GM19328 (cell line): Measurements from ENCODE around the gene GSTCD.
"Not testable (repeated sequence)": the region's sequence is repeated elsewhere in the genome, so short reads cannot be mapped to it uniquely, and the experiment has no call there.

Experiments used
- ATAC-seq: cut with Tn5 transposase; IDR thresholded peaks from one replicate; pipeline ENCODE4 v1.9.1; 2021; ENCODE audit warnings: mild to moderate bottlenecking, moderate library complexity; ENCODE audit not compliant: unreplicated experiment

The GSTCD gene

DNA sequence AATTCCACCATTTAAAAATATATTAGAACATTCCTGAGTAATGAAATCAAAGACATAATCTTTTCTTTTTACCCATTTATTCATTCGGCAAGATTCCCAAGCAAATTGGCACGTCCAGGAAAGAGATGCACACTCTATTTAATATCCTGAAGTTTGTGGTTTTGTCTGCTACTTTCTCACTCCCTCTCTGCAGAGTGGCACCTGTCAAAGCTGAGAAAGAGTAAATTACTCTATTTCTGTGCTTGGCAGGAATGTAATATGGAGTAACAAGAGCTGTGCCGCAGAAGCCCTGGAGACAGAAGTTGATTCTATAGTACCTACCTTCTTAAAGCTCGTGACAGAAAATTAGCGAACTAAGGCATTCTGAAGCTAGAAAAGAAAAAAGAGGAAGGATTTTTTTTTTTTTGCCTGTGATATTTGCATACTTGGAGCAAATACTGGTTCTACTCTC, 5.5 kb downstream of the GSTCD start:
- no peak for ATAC-seq

DNA sequence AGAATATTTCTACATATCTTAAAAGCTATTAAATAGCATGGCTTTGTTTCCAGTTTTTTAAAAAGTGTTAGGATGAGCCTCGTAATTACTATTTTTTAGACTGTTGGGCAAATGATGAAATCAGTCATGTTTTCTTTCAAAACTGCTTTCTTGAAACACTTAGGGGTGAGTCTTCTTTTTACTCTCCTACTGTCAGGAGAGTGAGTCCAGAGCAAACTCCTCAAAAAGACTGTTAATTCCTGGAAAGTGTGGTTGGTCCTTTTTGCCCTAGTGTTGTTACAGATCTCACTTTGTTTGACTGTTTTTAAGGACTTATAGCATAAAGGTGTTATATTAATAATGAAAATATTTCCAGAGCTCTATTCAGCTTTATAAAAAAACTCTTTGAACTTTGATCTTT, 6.3 kb downstream of the GSTCD start:
- ATAC-seq, result no peak

DNA sequence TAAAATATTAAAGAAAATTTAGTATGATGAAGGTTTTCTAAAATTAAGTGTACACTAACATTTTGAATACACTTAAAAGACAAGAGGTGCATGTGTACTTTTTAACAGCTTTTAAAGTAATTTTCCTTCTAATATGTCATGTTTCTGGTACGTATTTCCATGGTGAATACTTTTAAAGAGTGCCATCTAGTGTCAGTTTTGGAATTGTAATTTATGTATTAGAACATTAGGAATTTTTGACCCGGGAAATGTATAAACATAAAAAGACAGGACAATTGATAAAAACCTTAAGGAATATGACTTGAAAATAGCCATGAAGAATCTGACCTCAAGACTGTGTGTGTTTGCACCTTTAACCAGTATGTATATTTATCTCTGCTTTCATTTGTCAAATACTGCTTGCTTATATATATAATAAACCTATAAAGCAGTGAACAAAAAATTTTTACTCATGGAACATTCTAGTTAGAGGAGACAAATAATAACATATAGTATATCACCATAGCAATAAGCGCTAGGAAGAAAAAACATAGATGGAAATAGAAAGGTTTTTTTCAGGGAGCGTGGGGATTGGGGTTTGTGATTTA, 7.2 kb downstream of the GSTCD start:
- no peak for ATAC-seq

DNA sequence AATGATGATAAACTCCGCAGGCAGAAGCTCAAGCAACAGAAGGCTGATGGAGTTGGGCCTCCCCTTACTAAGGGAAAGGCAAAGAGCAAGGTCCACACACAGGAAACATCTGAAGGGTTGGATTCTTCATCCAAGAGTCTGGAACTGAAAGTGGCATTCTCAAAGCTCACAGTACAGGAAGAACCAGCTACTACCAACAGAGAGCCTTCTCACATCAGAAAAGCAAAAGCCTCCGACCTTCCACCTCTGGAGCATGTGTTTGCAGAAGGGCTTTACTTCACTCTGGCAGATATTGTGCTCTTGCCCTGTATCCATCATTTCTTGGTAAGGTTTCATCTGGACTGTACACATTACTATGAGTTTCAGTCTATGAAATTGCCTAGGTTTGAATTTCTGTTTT, 10.6 kb downstream of the GSTCD start:
- ATAC-seq, result no peak

DNA sequence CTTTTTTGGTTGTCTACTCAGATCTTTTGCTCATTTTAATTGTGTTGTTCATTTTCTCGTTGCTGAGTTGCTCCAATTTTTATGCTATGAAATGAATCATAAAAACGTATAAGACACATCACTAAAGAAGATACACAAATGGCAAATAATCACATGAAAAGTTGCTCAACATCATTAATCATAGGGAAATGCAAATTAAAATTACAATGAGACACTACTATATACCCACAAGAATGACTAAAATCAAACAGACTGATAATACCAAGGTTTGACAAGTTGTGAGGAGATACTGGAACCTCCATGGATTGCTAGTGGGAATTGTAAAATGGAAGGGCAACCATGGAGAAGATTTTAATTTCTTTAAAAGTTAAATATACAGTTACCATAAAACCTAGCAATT, 17.0 kb downstream of the GSTCD start:
- no peak for ATAC-seq

DNA sequence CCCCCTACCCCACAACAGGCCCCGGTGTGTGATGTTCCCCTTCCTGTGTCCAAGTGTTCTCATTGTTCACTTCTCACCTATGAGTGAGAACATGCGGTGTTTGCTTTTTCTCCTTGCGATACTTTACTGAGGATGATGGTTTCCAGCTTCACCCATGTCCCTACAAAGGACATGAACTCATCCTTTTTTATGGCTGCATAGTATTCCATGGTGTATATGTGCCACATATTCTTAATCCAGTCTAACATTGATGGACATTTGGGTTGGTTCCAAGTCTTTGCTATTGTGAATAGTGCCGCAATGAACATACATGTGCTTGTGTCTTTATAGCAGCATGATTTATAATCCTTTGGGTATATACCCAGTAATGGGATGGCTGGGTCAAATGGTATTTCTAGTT, 21.3 kb downstream of the GSTCD start:
- ATAC-seq, result not testable (repeated sequence)

DNA sequence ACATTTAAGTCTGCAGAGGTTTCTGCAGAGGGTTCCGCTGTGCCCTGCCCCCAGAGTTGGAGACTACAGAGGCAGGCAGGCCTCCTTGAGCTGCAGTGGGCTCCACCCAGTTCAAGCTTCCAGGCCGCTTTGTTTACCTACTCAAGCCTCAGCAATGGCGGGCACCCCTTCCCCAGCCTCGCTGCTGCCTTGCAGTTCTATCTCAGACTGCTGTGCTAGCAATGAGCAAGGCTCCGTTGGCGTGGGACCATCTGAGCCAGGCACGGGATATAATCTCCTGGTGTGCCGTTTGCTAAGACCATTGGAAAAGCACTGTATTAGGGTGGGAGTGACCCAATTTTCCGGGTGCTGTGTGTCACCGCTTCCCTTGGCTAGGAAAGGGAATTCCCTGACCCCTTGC, 26.6 kb downstream of the GSTCD start:
- ATAC-seq, result not testable (repeated sequence)

DNA sequence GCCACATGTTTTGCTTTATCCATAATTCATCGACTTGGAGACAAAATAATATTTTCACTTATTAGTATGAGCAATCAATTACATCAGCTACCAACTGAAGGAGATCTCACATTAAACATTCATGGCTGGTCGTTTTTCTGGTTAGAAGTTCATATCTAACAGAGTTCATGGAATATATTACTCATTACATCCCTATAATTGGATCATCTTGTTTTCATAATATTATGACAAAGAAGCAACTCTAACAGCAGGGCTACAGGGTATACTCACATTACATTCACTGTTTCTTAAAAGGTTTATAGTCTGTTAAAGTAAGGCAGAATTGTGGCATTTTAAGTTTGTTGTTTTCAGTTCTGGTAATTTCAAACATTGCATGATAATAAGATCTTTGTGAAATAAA, 33.0 kb downstream of the GSTCD start:
- ATAC-seq, result no peak

DNA sequence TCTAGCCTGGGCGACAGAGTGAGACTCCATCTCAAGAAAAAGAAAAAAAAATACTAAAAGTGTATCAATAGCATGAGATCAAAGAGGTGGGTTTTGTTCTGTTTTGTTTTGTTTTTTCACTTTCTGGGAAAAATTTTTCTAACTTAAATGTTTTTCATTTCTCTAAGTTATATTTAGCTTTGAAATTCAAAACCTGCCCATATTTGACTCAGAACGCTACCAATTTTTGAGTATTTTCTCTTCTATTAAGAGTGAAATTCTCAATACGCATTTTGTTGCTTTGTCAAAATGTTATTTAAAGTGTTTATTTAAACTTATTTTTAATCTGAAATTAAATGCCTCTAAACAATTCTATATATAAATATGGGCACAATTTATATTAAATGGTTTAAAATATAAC, 39.6 kb downstream of the GSTCD start:
- ATAC-seq, result no peak

DNA sequence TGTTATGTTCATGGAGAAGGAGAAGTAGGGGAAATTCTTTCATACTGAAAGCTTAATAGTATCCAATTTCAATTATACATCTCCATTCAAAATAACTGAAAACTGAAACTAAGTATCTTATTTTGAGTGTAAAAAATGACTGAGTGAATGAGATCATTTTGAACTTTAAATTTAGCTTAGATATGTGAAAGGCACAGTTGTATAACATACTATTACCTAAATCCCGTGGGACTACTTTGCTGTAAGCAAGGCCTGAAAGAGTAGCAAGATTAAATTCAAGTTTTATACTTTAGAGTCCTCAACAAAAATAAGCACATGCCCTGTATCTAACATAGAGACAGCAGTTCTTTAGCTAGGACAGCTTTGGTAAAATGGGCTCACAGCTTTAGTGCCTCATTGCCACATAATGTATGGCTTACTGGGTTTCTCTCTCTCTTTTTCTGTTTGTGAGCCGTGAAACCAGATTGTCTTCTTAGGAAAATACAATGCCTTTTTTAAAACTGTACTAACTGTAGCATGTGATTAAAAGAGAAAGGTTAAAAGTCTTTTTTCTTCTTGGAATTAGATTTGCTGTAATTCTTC, 43.2 kb downstream of the GSTCD start:
- ATAC-seq, result no peak

DNA sequence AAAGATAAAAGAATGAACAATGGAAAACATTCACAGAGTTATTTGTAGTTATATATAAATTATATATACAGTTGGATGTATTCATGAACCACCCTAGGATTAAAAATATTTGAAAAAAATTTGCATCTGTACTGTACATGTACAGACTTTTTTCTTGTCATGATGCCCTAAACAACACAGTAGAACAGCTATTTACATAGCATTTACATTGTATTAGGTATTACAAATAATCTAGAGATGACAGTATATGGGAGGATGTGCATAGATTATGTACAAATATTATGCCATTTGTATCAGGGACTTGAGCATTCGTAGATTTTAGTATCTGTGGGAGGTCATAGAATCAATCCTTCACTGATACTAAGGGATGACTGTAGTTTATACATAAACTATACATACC, 44.8 kb downstream of the GSTCD start:
- ATAC-seq, result no peak

DNA sequence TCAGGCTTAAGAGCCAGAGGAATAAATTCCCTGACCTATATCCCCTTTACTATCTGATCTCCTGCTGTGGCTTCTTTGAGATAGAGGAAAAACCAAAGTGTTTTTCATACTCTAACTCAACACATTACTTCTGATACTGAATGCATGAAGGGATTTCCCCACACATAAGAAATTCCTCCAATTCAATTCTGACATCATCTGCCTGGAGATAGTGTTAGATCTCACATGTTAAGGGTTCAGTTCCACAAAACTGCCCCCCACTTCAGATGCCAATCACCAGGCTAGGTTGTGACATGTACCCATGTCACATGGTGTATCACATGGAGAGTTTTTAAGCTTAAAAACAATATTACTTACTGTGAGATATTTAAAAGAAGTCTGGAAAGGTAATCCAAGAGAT, 46.8 kb downstream of the GSTCD start:
- ATAC-seq, result no peak

DNA sequence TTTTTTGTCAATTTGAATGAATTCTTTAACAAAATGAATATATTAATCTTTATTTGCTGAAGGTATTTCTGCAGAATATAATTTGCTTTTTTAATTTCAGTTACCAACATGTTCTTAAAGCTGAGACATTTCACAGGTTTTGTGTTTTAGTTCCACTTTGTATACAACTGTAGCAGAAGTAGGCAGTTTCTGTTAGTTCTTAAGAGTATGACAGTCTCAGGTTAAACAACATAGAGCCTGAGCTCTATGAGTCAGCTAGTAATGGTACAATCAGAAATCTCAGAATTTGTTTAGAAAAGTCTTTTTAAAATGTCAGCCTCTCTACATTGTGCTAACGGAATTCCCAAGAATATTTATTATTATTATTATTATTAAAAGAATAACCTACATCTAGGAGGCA, 50.4 kb downstream of the GSTCD start:
- ATAC-seq, result no peak

DNA sequence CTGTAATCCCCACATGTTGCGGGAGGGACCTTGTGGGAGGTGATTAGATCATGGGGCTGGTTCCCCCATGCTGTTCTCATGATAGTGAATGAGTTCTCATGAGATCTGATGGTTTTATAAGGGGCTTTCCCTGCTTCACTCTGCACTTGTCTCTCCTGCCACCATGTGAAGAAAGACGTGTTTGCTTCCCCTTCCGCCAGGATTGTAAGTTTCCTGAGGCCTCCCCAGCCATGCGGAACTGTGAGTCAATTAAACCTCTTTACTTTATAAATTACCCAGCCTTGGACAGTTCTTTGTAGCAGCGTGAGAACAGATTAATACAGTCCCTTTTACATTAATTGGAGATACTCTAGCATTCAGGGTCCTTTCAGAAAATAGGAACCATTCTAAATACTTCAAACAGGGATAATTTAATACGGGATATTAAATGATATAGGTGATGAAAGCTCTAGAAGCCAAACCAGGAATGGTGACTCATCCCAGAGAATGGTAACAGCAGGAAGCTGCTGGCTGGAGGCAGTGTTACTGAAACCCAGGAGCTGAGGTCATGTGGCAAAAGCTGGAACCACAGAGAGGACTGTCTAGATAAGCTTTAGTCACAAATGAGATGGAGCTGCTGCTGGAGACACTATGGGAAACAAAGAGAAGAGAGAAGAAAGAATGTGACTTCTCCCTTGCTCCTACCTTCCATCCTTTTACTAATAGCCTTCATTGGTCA, 57.3 kb downstream of the GSTCD start:
- no peak for ATAC-seq

DNA sequence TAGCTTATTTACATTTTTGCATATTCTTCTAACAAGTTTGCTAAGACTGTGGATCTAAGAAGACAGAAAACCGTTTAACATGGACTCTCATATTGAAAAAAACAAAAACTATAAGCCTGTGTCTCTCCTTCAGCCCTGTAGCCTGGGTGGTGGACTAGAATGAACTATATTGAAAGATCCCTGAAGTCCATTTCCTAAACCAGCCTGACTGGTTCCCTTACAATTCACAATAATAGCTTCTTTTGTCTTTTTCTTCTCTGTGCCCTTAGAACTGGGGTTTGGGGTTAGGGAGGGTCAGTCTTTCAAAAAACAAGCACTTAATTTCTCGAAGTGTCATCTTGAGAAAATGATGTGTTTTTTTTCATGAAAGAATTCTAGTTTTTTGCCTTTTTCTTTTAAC, 59.0 kb downstream of the GSTCD start:
- ATAC-seq, result no peak

DNA sequence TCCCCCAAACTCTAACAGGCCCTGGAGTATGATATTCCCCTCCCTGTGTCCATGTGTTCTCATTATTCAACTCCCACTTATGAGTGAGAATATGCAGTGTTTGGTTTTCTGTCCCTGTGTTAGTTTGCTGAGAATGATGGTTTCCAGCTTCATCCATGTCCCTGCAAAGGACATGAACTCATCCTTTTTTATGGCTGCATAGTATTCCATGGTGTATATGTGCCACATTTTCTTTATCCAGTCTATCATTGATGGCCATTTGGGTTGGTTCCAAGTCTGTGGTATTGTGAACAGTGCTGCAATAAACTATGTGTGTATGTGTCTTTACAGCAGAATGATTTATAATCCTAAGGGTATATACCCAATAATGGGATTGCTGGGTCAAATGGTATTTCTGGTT, 61.9 kb downstream of the GSTCD start:
- not testable (repeated sequence) for ATAC-seq

DNA sequence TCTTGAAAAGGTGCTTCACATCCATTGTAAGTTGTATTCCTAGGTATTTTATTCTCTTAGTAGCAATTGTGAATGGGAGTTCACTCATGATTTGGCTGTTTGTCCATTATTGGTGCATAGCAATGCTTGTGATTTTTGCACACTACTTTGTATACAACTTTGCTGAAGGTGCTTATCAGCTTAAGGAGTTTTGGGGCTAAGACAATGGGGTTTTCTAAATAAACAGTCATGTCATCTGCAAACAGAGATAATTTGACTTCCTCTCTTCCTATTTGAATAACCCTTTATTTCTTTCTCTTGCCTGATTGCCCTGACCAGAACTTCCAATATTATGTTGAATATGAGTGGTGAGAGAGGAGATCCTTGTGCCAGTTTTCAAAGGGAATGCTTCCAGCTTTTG, 63.5 kb downstream of the GSTCD start:
- not testable (repeated sequence) for ATAC-seq

DNA sequence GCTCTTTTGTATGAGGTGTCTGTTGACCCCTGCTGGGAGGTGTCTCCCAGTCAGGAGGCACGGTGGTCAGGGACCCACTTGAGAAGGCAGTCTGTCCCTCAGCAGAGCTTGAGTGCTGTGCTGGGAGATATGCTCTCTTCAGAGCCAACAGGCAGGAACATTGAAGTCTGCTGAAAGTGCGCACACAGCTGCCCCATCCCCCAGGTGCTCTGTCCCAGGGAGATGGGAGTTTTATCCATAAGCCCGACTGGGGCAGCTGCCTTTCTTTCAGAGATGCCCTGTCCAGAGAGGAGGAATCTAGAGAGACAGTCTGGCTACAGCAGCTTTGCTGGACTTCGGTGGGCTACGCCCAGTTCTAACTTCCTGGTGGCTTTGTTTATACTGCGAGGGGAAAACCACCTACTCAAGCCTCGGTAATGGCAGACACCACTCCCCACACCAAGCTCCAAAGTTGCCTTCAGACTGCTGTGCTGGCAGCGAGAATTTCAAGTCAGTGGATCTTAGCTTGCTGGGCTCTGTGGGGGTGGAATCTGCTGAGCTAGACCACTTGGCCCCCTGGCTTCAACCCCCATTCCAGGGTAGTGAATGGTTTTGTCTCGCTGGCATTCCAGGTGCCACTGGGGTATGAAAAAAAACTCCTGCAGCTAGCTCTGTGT, 67.3 kb downstream of the GSTCD start:
- ATAC-seq, result not testable (repeated sequence)

DNA sequence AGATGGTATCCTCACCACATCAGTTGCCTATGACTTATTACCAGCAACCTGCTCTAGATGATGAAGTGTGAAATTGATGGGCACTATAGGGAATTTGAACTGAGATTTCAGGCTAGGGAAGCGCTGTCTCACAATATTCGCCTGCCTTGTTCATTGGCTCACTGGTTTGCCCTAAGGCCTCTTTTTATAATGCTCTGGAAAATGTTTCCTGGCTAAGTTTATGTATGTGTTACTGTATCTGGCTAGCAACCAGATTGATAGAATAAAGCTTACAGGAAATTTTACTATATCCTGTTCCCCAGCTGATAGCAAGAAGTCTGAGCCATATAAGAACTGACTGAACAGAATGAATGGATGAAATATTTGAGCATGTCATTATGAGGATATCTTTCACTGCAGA, 71.6 kb downstream of the GSTCD start:
- no peak for ATAC-seq

DNA sequence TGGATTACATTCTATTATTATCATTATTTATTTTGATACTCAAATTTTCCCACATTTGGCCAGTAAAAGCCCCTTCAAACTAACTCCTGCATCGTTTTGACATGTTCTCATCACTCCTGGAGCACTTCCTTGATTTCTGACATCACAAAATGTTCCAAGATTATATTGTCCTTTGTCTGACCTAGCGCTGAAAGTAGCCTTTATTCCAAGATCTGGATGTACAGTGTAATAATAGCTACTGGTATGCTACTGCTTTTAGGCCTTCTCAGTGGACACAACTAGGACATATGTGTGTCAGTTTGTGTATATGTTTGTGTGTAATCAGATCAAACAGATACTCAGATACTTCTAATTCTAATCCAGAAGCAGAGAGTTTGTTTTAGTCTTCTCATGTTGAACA, 76.2 kb downstream of the GSTCD start:
- ATAC-seq, result no peak

DNA sequence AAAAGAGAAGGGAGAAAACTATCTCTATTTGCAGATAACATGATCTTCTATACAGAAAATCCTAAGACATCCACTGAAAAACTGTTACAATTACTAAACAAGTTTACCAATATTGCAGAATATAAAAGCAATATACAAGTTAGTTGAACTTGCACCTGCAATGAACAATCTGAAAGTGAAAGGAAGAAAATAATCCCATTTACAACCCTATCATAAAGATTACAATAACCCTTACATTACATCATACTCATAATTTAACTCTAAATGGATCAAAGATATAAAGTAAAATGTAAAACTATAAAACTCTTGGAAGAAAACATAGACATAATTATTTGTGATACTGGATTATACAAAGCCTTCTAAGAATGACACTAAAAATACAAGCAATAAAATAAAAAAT, 77.2 kb downstream of the GSTCD start:
- ATAC-seq, result no peak

DNA sequence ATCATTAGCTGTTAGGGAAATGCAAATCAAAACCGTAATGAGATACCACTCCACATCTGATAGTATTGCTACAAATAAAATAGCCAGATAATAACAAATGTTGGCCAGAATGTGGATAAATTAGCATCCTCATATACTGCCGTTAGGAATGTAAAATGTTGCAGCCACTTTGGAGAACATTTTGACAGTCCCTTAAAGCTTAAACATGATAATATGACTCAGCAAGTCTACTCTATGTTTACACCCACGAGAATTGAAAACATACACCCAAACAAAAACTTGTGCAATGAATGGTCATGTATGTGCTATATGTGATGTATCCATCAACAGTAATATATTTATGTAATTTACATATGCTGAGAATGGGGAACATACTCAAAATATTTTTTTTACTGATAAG, 78.2 kb downstream of the GSTCD start:
- ATAC-seq, result no peak
